Pancreas (tissue), 10 donors: ENCODE results near the gene HELZ2. TPM values are rescaled to one million over a fixed set of nuclear protein-coding genes. Genes with fewer than 3 reads are reported as not detected.

Experiments
- ATAC-seq, 4 donors: fragments of 200-7000 bp; cut with Tn5 transposase; one replicate each; pipeline versions ENCODE4 v1.8.0 to v1.9.1; 2020; ENCODE audit warnings: mild to moderate bottlenecking in 4 of 4, moderate library complexity in 4 of 4
- DNase-seq, 6 donors: peaks; one replicate each; pipeline ENCODE4 v3.0.0-alpha.2; 2020
- FAIRE-seq: peaks from 2 replicates; lab custom pipeline; 2012; peaks lifted over from hg19 to GRCh38; lab: Jason Lieb, UNC
- H3K27ac ChIP-seq, 4 donors: fragments of 200-600 bp; sonication (generic); 1 replicate in 3 of 4; 2 replicates in 1 of 4; pipeline versions ENCODE4 v1.5.0 to v1.8.0; 2020
- H3K27me3 ChIP-seq, 4 donors: fragments of 200-600 bp; one replicate each; pipeline ENCODE4 v1.8.0; 2021
- H3K36me3 ChIP-seq, 3 donors: fragments of 200-600 bp; sonication (generic) in 1 of 3; one replicate each; pipeline versions ENCODE4 v1.5.0 to v1.8.0; 2020 to 2021
- H3K4me1 ChIP-seq, 3 donors: fragments of 200-600 bp; one replicate each; pipeline ENCODE4 v1.8.0; 2021
- H3K4me3 ChIP-seq, 4 donors: fragments of 200-600 bp; sonication (generic) in 2 of 4; one replicate each; pipeline versions ENCODE4 v1.5.0 to v1.8.0; 2020 to 2021
- H3K9me3 ChIP-seq, 4 donors: fragments of 200-600 bp; one replicate each; pipeline ENCODE4 v1.8.0; 2021
- WGBS, 2 donors: extraction: QIAGEN DNeasy Blood & Tissue Kit; methylation state at CpG; one replicate each; pipeline ENCODE4 v1.1.7; 2013; 5-methylcytosine and 5-hydroxymethylcytosine counted together
- intact Hi-C, 3 donors: fragments of 100-400 bp; cut with DNase I; formaldehyde crosslinking; loops; one replicate each; pipeline versions ENCODE4 v1.11.1 to v1.14.2; 2022
- polyA plus RNA-seq, 2 donors: library from polyadenylated mRNA; stranded (reverse); fragments of 200-250 nt; gene quantifications; one replicate each; pipeline ENCODE4 v1.2.3, GENCODE V29; 2013
- total RNA-seq, 6 donors: library from RNA; stranded (reverse); fragmentation: NEBNext Ultra II Directional in 4 of 6; extraction: Animal tissue kit (Norgen Biotek cat#: 25700) in 4 of 6; gene quantifications; one replicate each; pipeline versions ENCODE4 v1.2.1 to v1.2.4, GENCODE V29; 2021 to 2023
- TF ChIP-seq, protein P1 (sequence below), 4 donors: fragments of 200-600 bp; sonication (generic) in 3 of 4; IDR thresholded peaks; one replicate each; pipeline versions ENCODE4 v1.5.0 to v1.8.0; 2021; ENCODE audit warnings: antibody characterized with exemption in 4 of 4
- donor health status: healthy with polysubstance abuse.
- donor health status: DM: no; HTN: no; CAD: no; lungs with moderate emphysema.
- donor health status: DM: no; HTN: no; CAD: no.
- donor health status: control.
- donor health status: control.
- donor health status: Bipolar disorder and iron deficiency.
- donor health status: DM: yes; HTN: yes; CAD: no.
- donor health status: DM: no; HTN: no; CAD: no.
- donor health status: DM: no; HTN: no; CAD: no.
- donor health status: DM: yes; HTN: yes; CAD: no.

HELZ2 gene
- total and polyA plus RNA-seq, 8 donors = 6.5 to 23.4 (median 13.0) TPM

- Histone ChIP-seq H3K36me3 (no peaks in the 10 kb centered on the region), H3K27me3 (no peaks in the 10 kb centered on the region), H3K4me3 (no peak overlapping the region), H3K4me1 (no peaks in the 10 kb centered on the region), H3K9me3 (no peaks in the 10 kb centered on the region), H3K27ac (no peak overlapping the region)
- FAIRE-seq (no peak), ATAC-seq (no peak), DNase-seq (no peak)
- TF ChIP-seq, protein P1, sequence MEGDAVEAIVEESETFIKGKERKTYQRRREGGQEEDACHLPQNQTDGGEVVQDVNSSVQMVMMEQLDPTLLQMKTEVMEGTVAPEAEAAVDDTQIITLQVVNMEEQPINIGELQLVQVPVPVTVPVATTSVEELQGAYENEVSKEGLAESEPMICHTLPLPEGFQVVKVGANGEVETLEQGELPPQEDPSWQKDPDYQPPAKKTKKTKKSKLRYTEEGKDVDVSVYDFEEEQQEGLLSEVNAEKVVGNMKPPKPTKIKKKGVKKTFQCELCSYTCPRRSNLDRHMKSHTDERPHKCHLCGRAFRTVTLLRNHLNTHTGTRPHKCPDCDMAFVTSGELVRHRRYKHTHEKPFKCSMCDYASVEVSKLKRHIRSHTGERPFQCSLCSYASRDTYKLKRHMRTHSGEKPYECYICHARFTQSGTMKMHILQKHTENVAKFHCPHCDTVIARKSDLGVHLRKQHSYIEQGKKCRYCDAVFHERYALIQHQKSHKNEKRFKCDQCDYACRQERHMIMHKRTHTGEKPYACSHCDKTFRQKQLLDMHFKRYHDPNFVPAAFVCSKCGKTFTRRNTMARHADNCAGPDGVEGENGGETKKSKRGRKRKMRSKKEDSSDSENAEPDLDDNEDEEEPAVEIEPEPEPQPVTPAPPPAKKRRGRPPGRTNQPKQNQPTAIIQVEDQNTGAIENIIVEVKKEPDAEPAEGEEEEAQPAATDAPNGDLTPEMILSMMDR (IDR thresholded peaks at IDR 0.05) = no peak
- intact Hi-C loops = no loop called here
- WGBS, 2 donors = 42 to 63% methylated on average over 9 of the region's 9 CpGs
These were observed 23.0 kb downstream of the HELZ2 start for GRCh38 chr20:63551068-63551467.

DNA sequence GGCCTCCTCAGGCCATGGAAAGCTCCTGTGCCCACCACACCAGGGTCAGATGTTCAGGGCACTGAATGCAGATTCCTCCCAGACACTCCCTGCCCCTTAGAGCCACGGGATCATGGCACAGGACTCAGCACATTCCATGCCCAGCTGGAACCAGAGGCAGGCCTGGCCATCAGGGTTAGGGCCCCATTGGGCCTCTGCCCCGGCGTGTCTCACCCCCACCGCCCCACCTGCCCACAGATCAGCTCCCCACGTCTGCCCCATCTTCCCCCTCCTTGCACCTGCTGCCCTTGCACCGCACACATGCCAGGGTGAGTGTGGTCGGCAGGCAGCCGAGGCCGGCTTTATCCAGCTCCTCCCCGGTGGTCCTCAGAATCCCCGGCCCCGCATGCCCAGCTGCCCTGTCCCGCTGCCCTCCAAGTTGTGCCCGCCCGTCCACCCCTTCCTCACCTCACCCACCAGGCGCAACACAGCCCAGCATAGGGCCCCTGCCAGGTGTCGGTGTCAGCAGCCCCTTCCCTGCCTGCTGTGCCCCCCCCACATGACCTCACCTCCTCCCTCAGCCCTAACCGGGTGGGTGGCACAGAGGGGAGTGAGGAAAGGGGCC, 24.3 kb downstream of the HELZ2 start:
- 66 to 71% methylated on average over 16 to 18 of the region's 18 CpGs for WGBS, 2 donors
- ATAC-seq = no peak
- no peaks in the 10 kb centered on the region for H3K9me3 ChIP-seq
- no peaks in the 10 kb centered on the region for H3K27me3 ChIP-seq
- no peaks in the 10 kb centered on the region for H3K36me3 ChIP-seq
- no peak overlapping the region for H3K4me3 ChIP-seq
- no peak for DNase-seq
- FAIRE-seq = no peak
- intact Hi-C loops = loop anchor here in 1 of 3 donors (10.0 kb wide), 1 partner anchor 415 kb away; the partner anchor contains the start of gene ZNF512B
- TF ChIP-seq, protein P1 (IDR thresholded peaks at IDR 0.05) = no peak
- no peak overlapping the region for H3K27ac ChIP-seq
- H3K4me1 ChIP-seq = no peaks in the 10 kb centered on the region

DNA sequence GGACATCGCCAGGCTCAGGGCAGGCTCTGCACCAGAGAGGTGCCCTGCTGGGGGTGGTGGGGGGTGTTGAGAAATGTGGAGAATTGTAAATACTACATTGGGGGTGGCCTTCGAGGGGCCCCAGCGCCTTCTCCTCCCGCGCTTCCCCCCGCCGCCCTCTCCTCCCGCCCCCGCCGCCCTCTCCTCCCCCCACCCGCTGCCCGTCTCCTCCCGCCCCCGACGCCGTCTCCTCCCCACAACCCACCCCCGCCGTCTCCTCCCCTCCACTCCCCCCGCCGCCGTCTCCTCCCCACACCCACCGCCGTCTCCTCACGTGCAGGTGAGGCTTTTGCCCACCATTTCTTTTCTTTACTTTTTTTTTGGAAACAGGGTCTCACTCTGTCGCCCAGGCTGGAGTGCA, 25.0 kb downstream of the HELZ2 start:
- no peak for DNase-seq
- Histone ChIP-seq H3K27ac (no peak overlapping the region), H3K27me3 (no peaks in the 10 kb centered on the region), H3K4me1 (no peaks in the 10 kb centered on the region), H3K9me3 (no peaks in the 10 kb centered on the region), H3K36me3 (no peaks in the 10 kb centered on the region), H3K4me3 (no peak overlapping the region)
- no peak for ATAC-seq
- intact Hi-C loops = loop anchor here in 1 of 3 donors (10.0 kb wide), 1 partner anchor 416 kb away; the partner anchor contains the start of gene ZNF512B
- TF ChIP-seq, protein P1 (IDR thresholded peaks at IDR 0.05) = no peak
- WGBS, 2 donors = 21 to 33% methylated on average over 7 to 13 of the region's 25 CpGs
- no peak for FAIRE-seq

DNA sequence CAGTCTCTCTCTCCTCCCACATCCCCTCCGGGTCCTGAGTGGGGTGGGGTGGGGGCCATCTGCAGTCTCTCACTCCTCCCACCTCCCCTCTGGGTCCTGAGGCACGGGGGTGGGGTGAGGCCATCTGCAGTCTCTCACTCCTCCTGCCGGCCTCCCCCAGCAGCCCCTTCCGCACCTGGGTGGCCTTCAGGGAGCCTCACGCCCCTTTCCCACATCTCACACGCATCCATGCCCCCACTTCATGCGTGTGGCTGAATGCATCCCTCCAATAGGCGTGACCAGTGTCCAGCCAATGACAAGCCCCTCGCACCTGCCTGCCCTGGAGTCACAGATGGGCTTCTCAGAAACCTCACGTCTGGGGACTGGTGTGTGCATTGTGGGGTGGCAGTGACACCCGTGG, 25.5 kb downstream of the HELZ2 start:
- TF ChIP-seq, protein P1 (IDR thresholded peaks at IDR 0.05) = no peak
- Histone ChIP-seq H3K4me1 (no peaks in the 10 kb centered on the region), H3K27me3 (no peaks in the 10 kb centered on the region), H3K4me3 (no peak overlapping the region), H3K9me3 (no peaks in the 10 kb centered on the region), H3K36me3 (no peaks in the 10 kb centered on the region), H3K27ac (no peak overlapping the region)
- intact Hi-C loops = loop anchor here in 1 of 3 donors (10.0 kb wide), 1 partner anchor 416 kb away; the partner anchor contains the start of gene ZNF512B
- no peak for DNase-seq
- no peak for ATAC-seq
- FAIRE-seq = no peak
- WGBS, 2 donors = 30 to 43% methylated on average over 9 to 11 of the region's 11 CpGs
